HUDEP-2 (cell line): Measurements from ENCODE around the gene FXYD4.
A peak's percentile ranks its signal among the peaks of the same experiment; 100 is the strongest.

Source experiments
- DNase-seq, 76 experiments: peaks; one replicate each; lab custom pipeline; 2025; ENCODE audit not compliant: unreplicated experiment in 76 of 76; lab: John Stamatoyannopoulos, UW

FXYD4 gene

DNA sequence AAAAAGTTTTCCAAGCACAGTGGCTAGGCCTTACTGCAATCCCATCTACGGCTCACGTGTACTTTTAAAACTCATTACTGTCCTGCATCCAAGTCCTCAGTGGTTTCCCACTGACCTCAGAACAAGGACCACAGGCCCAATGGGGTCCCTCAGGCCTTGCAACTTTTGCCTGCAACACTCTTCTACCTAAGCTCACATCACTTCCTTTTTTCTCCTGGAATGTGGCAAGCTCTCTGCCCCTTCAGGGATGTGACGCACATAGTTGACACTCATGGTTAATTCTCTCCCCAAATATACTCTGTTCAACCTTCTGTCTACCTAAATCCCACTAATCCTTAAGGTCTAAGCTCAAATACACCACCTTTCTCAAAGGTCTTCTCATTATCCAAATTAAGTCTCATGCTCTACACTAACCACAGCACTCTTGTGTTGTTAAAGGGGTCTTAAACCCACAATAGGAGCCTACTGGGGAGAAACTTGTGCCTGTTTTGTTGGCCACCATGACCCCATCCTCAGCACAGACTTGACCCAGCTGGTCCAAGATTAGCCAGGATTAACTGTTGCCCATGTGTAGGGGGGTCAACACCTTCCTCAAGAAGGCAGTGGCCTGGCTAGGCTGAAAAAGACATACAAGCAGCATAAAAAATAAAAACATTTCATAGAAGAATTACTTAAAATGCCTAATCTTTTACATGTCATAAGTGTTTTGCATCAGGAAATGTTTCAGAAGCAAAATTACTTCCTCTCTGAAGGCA lies 22.3 kb downstream of the FXYD4 start:
- no peak for DNase-seq

- DNase-seq = no peak
Measured at GRCh38 chr10:43394868-43395267, 23.4 kb downstream of the FXYD4 start.

- peak in 7 of 76 experiments; percentile 44 to 54 (median 50) for DNase-seq
Measured at GRCh38 chr10:43395571-43396060, 24.2 kb downstream of the FXYD4 start.

- DNase-seq = peak in 75 of 76 experiments; percentile 2 to 84 (median 64)
Measured at GRCh38 chr10:43396061-43396927, 24.9 kb downstream of the FXYD4 start.

- peak; percentile 12 to 88 (median 77) for DNase-seq
Measured at GRCh38 chr10:43396928-43397624, 25.6 kb downstream of the FXYD4 start.

DNA sequence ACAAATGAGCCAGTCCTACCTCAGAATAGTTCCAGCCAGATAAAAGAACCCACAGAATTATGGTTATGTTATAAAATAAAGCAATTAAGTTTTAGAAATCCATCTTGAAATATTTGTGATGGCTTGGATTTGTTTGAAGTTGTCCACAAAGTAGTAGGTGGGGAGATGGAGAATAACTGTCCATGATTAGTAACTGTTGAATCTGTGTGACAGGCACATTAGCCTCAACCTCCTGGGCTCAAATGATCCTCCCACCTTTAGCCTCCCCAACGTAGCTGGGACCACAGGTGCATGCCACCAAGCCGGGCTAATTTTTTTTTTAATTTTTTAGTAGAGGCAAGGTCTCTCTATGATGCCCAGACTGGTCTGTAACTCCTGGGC lies 27.5 kb downstream of the FXYD4 start:
- no peak for DNase-seq

DNA sequence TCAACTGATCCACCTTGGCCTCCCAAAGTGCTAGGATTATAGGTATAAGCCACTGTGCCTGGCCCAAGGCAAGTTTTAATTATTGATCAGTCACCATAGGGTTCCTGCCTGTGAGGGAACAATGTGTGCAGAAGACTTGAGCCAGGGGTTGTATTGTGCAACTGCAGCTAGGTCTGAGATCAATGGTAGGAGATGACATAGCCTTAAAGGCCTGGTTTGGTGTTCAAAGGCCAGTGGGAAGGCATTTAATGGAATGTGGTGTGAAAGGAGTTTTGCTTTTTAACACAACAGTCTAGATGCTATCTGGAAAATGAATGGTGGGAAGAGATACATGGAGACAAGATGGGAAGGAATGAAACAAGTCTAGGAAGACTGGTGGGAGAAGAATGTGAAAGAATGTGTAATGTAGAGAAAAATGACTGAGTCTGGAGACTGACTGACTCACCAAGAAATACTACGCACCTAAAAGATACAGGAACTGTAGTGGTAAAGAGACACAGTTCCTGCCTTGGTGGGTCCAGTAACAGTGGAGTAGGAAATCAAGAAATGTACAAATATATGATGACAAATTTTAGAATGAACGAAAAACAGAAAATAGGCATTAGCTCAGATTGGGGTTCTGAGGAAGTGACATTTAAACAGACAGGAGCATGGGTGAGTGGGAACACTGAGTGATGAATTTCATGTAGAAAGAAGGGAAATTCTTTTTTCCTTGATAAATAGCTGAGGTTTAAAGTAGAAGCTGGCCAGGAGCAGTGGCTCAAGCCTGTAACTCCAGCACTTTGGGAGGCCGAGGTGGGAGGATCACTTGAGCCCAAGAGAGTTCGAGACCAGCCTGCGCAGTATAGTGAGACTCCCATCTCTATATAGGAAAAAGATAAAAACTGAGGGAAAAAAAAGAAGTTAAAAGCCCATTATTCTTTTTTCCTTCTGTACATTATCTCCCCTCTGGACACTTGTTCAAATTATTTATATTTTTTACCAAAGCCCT lies 28.2 kb downstream of the FXYD4 start:
- DNase-seq = no peak

DNA sequence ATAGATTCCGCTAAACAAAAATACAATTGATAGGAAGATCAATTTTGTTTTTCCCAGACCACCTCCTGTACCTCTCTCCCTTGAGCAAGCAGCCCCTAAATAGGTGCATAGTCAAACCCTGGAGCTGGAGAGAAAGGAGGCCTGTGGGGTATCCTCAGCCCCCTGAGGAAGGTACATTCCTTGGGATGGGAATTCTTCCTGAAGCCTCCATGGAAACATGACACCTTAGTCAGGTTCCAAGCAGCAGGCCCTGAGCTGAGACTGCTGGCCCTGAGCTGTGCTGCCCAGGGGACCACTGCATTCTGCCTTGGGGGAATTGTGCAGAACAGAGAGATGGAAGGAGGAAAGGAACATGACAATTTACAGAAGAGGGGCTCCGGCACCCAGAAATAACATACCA lies 30.2 kb downstream of the FXYD4 start:
- no peak for DNase-seq

- DNase-seq = no peak
Measured at GRCh38 chr10:43402176-43402575, 30.7 kb downstream of the FXYD4 start.

DNA sequence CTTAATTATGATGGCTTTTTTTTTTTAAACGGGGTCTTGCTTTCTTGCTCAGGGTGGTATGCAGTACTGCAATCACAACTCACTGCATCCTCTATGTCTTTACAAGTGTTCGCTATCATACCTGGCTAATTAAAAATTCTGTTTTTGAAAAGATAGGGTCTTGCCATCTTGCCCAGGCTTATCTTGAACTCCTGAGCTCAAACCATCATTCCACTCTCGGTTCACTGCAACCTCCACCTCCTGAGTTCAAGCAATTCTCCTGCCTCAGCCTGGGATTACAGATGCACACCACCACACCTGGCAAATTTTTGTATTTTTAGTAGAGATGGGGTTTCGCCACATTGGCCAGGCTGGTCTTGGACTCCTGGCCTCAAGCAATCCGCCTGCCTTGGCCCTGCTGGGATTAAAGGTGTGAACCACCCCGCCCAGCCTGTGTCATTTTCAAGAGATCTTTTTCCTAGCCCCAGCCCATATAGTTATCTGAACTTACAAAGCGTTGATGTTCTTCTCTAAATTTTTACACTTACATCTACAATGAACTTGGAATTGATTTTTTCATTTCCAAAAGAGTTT lies 31.5 kb downstream of the FXYD4 start:
- no peak for DNase-seq

- no peak for DNase-seq
Measured at GRCh38 chr10:43403911-43404703, 32.7 kb downstream of the FXYD4 start.

GRCh38 chr10:43404704-43405084 lies 33.3 kb downstream of the FXYD4 start:
- no peak for DNase-seq

GRCh38 chr10:43407148-43407575 lies 35.7 kb downstream of the FXYD4 start:
- peak in 19 of 76 experiments; percentile 9 to 71 (median 30) for DNase-seq

GRCh38 chr10:43407576-43408330 lies 36.3 kb downstream of the FXYD4 start:
- DNase-seq = peak in 74 of 76 experiments; percentile 41 to 87 (median 74)

- peak in 2 of 76 experiments; percentile 52 to 56 for DNase-seq
Measured at GRCh38 chr10:43408331-43408709, 36.9 kb downstream of the FXYD4 start.

GRCh38 chr10:43408710-43409384 lies 37.4 kb downstream of the FXYD4 start, which contains the start of gene HNRNPF:
HNRNPF (minus strand) TSS chr10:43409186; CDS start chr10:43387884, 21,302 bp downstream.
- DNase-seq = peak; percentile 32 to 97 (median 90)
